Colon (tissue), 2 donors: ENCODE results near the gene ORM1.
"Not testable (repeated sequence)": the region's sequence is repeated elsewhere in the genome, so short reads cannot be mapped to it uniquely, and the experiment has no call there.

ENCODE experiments used
- FAIRE-seq: peaks from 2 replicates; lab custom pipeline; 2012; peaks lifted over from hg19 to GRCh38; lab: Jason Lieb, UNC
- donor health status: control.
- donor health status: control.

The ORM1 gene

DNA sequence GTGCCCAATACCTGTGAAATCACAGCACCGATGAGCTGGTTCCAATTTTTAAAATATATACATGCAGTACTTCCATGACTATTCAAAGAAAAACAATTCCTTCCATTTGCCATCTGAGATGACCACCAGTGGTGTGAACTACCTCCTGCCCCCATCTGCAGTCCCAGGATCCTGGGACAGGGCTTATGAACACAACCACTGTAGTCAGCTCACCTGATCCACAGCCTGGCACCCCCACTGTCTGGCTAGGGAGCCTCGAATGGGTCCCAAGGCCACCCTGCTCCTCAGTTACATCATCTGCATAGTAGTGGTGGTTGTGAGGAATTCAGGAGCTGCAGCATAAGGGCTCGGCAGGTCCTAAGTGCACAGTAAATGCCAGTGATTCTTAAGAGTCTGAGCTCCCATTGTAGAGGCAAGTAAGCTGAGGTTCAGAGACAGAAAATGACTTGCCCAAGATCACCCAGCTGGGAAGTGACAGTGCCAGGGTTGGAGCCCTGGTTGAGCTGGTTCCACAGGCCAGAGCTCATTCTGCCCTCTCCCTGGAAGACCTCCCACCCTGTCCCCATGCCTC lies 2.9 kb downstream of the ORM1 start:
- not testable (repeated sequence) for FAIRE-seq

DNA sequence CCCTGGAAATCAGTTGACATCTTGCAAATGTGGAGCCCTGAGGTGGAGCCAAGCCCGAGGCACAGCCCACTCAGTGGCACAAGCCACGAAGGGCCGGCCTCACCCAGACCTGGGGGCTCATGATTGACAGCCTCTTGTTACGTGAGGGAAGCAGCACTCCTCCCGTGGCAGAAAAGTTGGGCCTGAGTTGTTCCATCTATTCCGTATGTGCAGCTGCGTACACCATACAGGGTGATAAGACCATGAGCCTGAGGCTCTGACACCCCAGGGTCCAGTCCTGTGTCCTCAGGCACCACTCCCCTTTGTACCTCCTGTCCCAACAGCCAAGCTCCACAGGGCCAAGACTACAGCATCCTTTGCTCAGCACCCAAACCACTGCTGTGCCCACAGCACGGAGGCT lies 4.9 kb downstream of the ORM1 start:
- no peak for FAIRE-seq

DNA sequence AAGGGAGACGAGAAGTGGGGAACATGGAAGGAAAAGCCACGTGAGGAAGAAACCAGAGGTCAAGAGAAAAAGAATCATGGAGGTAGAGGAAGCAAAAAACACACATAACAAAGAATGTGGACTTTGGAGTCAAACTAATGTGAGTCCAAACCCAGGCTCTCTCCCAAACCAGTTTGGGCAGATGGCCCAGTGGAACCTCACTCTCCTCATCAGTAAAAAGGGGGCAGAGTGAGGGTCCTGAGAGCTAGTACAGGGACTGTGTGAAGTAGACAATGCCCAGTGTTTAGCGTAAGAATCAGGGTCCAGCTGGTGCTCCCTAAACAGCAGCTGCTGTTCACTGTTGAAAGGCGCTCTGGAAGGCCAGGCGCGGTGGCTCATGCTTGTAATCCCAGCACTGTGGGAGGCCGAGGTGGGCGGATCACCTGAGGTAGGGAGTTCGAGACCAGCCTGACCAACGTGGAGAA lies 5.5 kb downstream of the ORM1 start:
- FAIRE-seq = not testable (repeated sequence)

GRCh38 chr9:114328937-114329624 lies 6.2 kb downstream of the ORM1 start:
- FAIRE-seq = not testable (repeated sequence)

DNA sequence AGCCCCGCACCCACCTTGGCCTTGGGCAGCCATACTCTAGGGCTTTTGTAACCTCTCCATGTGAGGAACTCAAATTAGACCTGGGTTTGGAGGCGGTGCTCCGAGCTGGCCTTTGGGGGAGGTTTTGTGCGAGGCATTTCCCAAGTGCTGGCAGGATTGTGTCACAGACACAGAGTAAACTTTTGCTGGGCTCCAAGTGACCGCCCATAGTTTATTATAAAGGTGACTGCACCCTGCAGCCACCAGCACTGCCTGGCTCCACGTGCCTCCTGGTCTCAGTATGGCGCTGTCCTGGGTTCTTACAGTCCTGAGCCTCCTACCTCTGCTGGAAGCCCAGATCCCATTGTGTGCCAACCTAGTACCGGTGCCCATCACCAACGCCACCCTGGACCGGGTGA lies 6.7 kb downstream of the ORM1 start, which contains the start of gene ORM2:
ORM2 (plus strand) TSS at position 245 of the 398 bp plus-strand sequence; CDS start at position 281, 36 bp downstream.
- FAIRE-seq = not testable (repeated sequence)

DNA sequence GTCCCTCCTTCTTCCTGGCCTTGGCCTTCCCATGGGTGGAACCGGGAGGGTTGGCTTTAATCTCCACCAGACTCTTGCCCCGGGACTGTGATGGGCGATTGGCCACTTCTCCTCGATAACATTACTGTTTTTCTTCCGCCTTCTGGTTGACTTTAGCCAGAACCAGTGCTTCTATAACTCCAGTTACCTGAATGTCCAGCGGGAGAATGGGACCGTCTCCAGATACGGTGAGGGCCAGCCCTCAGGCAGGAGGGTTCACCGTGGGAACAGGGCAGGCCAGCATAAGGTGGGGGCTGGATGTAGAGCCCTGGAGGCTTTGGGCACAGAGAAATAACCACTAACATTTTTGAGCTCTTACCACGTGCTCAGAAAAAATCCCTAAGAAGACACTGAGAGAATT lies 7.7 kb downstream of the ORM1 start:
- FAIRE-seq = no peak

DNA sequence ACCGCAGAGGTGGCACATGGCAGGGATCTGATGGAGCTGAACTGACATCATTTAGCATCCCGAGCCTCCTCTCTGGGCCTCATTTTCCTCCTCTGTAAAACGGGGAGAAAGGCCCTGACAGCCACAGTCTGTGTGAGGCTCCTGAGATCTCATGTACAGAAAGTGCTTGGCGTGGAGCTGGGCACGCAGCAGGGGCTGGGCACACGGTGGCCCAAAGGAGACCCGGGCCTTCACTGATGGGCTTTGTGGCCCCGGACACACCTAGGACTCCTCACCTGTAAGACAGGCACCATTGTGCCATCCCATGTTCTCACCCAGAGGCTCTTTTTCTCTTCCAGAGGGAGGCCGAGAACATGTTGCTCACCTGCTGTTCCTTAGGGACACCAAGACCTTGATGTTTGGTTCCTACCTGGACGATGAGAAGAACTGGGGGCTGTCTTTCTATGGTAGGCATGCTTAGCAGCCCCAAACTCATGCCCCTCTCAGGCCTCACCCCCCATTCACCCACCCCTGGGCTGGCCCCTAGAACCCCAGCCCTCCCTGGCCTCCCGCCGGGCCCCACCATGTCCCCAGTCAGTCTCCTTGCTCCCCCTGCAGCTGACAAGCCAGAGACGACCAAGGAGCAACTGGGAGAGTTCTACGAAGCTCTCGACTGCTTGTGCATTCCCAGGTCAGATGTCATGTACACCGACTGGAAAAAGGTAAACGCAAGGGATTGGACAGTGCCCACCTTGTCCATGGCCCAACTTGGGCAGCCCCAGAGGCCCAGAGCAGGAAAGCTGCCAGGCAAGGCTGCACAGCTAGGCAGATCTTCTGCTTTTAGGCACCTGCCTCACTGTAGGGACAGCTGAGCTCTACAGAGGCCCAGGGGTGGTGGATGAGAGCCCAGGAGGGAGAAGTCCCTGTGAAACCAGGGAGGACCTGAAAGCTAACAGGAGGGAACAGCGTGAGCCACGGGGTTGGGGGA lies 8.6 kb downstream of the ORM1 start:
- FAIRE-seq = not testable (repeated sequence)

GRCh38 chr9:114332474-114333040 lies 9.7 kb downstream of the ORM1 start:
- FAIRE-seq = not testable (repeated sequence)

GRCh38 chr9:114333718-114334117 lies 10.8 kb downstream of the ORM1 start:
- FAIRE-seq = not testable (repeated sequence)

DNA sequence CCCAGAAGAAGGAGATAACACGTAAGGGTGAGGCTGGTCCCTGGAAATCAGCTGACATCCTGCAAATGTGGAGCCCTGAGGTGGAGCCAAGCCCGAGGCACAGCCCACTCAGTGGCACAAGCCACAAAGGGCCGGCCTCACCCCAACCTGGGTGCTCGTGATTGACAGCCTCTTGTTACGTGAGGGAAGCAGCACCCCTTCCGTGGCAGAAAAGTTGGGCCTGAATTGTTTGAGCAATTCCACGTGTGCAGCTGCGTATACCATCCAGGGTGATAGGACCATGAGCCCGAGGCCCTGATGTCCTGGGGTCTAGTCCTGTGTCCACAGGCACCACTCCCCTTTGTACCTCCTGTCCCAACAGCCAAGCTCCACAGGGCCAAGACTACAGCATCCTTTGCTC lies 11.6 kb downstream of the ORM1 start:
- no peak for FAIRE-seq

DNA sequence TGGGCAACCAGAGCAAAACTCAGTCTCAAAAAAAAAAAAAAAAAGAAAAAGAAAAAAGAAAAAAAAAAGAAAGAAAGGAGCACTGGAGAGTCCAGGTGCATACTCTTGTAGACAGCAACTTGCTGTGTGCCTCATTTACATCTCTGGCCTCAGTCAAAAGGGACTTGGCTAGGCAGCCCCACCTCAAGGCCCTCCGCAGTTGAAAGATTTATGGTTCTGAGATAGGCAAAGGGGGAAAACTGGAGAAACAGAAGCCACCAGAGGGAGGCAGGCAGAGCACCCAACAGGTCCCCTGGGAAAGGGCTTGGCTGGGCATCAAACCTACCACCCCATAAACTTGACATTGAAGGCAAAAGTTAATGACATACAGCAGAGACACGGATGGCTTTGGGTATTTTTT lies 12.8 kb downstream of the ORM1 start:
- FAIRE-seq = no peak

DNA sequence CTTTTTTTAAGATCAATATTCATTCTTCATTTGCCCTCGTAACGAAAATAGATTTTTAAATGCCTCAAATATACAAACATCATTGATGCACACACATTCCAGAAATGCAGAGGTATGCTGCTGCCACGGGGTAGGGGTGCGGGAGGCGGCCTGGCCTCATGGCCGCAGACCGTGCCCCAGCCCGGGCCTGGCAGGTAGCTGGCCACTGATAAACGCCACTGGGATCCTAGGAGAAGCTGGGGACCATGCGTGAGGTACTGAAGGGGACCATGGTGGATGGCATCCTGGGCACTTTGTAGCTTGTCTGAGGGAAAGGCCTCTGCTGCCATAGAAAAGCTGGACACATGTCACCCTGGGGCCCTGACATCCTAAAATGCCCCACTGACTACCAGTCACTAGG lies 13.3 kb downstream of the ORM1 start:
- no peak for FAIRE-seq

GRCh38 chr9:114336699-114337395 lies 13.9 kb downstream of the ORM1 start:
- FAIRE-seq = no peak

GRCh38 chr9:114338187-114338586 lies 15.3 kb downstream of the ORM1 start:
- FAIRE-seq = no peak

DNA sequence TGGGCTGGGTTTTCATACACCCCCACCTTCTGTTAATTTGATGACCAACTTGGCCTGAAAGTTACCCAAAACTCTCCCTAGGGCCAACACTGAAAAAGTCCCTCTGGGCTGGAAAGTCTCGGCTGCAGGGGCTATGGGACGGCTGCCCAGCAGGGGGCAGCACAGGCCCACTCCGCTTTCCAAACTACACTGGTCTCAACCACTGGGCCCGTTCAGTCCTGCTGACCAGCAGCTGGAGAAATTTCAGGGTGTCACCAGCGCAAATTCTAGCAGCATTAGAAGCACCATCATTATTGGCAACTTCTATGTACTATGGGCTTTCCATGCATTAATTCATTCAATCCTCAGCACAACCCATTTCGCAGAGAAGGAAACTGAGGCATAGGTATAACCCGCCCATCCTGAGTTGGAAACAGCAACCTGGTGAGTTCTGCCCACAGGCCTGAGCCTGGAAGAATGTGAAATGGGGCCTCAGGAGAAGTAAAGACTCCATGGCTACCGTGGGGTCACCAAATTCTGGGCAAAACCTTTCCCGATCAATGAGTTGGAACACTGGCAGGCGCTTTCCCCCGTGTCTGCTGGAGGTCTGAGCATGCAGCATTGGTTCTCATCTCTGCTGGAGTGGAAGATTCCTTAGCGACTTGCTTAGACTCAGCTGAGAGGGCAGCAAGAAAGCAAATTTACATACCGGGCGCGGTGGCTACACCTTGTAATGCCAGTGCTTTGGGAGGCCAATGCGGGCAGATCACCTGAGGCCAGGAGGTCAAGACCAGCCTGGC lies 16.4 kb downstream of the ORM1 start:
- no peak for FAIRE-seq

DNA sequence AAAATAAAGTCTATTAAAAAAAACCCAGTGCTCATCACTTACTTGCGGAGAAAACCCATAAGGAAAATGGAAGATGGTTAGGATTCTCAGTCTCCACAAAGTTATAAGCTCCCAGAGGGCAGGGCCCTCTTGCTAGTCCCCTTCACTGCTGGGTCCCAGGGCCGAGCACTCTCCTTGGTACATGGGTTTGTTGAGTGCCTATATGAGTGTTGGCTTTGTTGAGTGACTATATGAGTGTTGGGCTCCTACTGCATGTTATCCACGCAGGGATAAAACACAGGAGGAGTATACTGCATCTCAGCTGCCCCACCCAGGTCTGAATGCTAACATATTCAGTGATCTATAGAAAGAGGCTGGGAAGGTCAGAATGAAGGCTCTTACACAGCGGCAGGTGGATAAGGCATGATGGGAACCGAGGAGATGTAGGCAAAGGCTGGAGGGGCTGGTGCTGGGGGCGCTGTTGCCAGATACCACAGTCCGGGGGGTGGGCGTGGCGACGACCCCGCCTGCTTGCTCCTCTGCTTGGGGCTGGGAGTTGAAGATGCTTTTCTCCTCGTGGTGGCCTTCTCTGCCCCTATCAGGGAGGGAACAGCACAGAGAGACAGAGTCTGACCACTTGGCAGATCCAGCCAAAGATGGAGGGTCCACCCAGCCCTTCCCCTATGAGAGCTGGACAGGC lies 18.4 kb downstream of the ORM1 start:
- no peak for FAIRE-seq

- FAIRE-seq = no peak
Measured at GRCh38 chr9:114341991-114342390, 19.1 kb downstream of the ORM1 start.

DNA sequence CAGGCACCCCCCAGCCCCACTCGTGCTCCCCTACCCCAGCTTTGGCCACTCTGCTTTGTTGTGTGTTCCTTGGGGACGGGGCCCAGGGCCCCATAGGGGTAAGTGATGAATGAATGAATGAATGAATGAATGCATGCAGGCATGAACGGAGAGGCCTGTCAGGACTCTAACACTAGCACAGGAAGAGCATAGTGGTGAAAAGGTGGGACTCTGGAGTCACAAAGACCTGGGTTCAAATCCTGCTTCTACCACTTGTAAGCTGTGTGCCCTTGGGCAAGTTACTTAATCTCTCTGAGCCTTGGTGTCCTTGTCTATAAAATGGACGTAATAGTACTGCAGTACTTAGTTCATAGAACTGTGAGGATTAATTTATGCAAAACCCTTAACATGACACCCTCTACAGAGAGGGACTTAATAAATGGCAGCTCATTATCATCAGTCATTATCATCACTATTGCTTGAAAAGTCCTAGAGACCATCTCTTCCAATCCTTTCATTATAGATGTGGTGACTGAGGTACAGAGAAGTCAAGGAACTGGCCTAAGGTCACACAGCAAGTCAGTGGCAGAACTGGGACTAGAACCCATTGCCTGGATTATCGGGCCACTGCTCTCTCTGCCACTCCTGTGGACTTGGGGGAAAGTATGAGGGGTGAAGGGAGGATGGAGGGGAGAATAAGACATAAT lies 20.0 kb downstream of the ORM1 start:
- FAIRE-seq = no peak

DNA sequence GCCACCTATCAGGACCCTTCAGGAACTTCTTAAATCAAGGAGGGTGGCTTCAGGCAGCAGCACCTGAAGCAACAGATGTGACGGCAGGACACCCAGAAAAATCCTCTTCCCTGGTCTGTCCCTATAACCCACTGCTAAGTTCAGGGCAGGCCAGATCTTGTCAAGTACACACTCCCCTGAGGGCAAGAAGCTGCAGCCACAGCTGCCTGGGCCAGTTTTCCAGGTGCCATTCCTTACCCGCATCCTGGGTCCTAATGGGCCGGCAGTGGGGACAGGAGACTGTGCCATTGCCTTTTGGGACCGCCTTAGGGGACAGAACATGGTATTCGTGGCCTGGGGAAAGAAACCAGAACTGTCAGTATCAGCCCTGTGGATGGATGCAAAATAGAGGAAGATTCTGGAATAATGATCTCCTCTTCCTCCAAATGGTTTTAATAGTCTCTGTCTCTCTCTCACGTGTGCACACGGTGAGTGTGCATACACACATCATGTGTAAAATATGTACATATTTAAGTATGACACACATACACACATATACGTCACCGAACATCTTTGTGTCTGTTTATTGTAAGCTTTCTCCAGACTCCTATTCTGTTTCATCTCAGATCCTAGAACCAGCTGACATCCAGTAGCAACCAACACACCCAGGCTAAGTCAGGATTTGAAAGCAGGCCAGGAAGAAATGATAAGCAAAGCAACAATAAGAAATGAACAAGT lies 20.7 kb downstream of the ORM1 start:
- FAIRE-seq = no peak
